Astrocyte of the cerebellum (primary cell): Measurements from ENCODE around the gene NRG3.

Source experiments
- DNase-seq: peaks from one replicate; pipeline ENCODE4 v3.0.0-alpha.2; 2011; ENCODE audit warnings: low read depth
- H3K4me3 ChIP-seq: 2 replicates; pipeline ENCODE4 v1.5.1; 2011; ENCODE audit warnings: mild to moderate bottlenecking, low read depth, low read length, moderate library complexity
- in situ Hi-C: cut with HindIII; loops from 2 replicates; pipeline ENCODE4 v1.10.0; 2017; ENCODE audit warnings: low sequenced_read_pairs
- TF ChIP-seq, protein P1 (sequence below): IDR thresholded peaks from 2 replicates; pipeline ENCODE4 v1.5.1; 2012; ENCODE audit warnings: low read length, low read depth, moderate library complexity, mild to moderate bottlenecking; ENCODE audit errors: missing control alignments

Gene NRG3

DNA sequence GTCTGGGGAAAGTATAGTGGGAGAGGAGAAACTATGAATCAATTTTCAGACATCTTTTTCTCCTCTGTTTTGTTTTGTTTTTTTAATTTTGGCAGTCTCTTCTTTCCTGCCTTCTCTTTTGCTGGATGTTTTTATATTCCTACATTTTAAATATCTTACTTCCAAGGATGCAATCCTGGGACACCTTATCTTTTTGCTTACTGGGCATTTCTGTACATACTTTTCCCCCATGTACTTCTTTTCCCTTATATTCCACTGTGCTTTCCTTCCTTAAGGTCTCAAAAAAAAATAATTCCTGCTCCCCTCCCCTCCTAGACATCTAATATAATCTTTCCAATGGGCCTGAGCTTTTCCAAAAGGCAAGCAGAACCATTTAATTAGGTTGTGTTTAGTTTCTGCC is 701.1 kb downstream of the NRG3 start:
- in situ Hi-C loops, result no loop called here
- no peak for DNase-seq
- TF ChIP-seq, protein P1, sequence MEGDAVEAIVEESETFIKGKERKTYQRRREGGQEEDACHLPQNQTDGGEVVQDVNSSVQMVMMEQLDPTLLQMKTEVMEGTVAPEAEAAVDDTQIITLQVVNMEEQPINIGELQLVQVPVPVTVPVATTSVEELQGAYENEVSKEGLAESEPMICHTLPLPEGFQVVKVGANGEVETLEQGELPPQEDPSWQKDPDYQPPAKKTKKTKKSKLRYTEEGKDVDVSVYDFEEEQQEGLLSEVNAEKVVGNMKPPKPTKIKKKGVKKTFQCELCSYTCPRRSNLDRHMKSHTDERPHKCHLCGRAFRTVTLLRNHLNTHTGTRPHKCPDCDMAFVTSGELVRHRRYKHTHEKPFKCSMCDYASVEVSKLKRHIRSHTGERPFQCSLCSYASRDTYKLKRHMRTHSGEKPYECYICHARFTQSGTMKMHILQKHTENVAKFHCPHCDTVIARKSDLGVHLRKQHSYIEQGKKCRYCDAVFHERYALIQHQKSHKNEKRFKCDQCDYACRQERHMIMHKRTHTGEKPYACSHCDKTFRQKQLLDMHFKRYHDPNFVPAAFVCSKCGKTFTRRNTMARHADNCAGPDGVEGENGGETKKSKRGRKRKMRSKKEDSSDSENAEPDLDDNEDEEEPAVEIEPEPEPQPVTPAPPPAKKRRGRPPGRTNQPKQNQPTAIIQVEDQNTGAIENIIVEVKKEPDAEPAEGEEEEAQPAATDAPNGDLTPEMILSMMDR, result no peak
- no peak overlapping the region for H3K4me3 ChIP-seq

DNA sequence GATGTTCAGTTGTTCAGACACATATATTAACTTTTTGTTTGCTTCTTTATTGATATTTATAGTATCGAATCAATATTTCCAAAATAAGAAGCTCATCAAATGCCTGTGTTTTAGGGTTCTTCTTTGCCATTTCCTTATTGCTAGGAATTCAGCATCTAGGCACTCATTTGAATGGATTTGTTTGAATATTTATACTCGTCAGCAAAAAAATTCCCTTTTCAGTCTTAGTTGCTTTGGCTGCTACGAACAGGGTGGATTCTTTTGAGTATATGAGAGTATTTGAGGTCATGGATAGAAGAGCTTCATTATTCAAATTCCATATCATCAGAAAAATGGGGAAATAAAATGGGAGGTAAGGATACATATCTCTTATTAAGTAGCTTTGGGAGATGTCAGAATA is 706.9 kb downstream of the NRG3 start:
- H3K4me3 ChIP-seq, result no peak overlapping the region
- DNase-seq, result no peak
- TF ChIP-seq, protein P1, result no peak
- in situ Hi-C loops, result no loop called here

DNA sequence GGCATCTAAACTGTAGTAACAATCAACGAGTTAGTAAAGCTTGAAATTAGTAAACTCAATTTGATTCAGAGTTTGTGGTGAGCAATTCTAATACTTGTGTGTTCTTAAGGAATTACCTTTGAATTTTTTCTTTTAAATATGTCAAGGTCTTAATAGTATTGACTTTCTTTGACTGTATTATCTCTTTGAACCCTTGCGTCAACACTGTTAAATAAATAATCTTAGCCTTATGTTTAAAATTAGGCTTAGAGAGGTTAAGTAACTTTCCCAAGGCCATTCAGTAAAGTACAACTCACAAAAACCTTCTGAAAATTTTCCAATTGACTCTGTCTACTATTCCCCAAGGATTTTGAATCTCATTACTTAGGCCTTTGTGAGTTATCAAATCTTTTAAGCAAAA is 716.4 kb downstream of the NRG3 start:
- no peak for DNase-seq
- TF ChIP-seq, protein P1, result no peak
- H3K4me3 ChIP-seq, result no peak overlapping the region
- in situ Hi-C loops, result no loop called here

DNA sequence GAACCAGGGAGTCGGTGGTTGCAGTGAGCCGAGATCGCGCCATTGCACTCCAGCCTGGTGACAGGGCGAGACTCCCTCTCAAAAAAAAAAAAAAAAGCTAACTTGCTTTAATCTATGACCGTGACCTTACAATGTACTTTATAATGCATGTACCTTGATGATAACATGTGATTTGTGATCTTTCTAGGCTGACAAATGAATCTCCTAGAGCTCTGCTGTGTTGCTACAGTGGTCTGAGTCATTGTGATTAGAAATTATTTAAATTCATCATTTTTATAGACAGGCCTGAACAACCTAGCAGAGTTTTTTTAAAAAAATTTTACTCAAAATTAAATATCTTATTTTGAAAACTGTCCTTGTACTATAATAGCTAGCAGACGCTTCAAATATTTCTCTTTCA is 722.8 kb downstream of the NRG3 start:
- TF ChIP-seq, protein P1, result no peak
- no peak for DNase-seq
- in situ Hi-C loops, result no loop called here
- H3K4me3 ChIP-seq, result no peak overlapping the region

DNA sequence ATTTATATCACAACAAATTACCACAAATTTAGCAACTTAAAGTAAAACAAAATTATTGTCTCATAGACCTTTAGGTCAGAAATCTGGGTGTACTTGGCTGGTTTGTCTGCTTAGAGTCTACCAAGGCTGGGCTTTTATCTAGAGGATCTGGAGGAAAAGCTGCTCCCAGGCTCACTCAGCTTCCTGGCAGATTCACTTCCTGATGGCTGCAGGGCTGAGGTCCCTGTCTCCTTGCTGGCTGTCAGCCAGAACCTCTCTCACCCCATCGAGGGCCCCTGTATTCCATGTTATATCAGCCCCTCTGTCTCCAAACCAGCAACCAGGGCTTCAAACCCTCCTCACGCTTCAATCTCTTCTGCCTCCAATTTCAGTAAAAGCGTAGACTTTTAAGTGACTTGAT is 734.9 kb downstream of the NRG3 start:
- TF ChIP-seq, protein P1, result no peak
- in situ Hi-C loops, result no loop called here
- H3K4me3 ChIP-seq, result no peak overlapping the region
- DNase-seq, result no peak

DNA sequence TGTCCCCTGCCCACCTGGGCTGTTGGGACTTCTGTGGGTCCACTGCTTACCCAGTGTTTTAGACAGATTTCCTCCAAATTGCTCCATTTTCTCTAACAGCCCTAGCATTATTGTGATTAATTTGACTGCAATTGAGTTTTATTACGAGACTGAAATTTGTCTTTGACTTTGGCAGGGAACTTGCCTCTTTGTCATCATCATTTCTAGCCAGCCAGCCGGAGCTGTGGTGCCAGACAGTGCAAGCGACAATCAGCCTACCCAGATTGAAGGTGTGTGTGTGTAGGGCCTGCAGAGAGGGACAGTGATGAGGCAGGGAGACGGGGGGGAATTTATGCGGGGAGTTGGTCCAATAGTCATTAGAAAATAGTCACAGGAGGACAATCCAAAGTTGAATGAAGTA is 743.0 kb downstream of the NRG3 start:
- TF ChIP-seq, protein P1, result no peak
- in situ Hi-C loops, result no loop called here
- no peak for DNase-seq
- no peak overlapping the region for H3K4me3 ChIP-seq

DNA sequence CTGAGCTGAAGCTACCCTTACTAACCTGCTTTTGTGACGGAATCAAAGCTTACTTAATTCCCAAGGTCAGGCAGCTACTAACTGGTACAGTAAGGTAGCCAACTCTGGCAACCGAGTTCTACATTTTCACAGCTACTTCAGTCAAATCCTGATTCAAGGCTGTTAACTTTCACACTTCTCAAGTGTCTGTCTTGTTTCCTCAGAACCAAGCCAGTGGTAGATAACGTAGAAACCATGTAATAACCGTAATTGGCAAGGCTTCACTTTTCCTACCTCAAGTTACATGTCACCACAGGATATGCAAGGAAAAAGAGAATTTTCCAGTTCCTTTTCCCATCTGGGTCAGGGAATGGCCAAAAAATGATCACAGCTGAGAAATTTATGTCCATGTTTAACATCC is 746.7 kb downstream of the NRG3 start:
- in situ Hi-C loops, result no loop called here
- TF ChIP-seq, protein P1, result no peak
- DNase-seq, result no peak
- no peak overlapping the region for H3K4me3 ChIP-seq
